ENCODE measurements around the gene ABCF2.

The ABCF2 gene

DNA sequence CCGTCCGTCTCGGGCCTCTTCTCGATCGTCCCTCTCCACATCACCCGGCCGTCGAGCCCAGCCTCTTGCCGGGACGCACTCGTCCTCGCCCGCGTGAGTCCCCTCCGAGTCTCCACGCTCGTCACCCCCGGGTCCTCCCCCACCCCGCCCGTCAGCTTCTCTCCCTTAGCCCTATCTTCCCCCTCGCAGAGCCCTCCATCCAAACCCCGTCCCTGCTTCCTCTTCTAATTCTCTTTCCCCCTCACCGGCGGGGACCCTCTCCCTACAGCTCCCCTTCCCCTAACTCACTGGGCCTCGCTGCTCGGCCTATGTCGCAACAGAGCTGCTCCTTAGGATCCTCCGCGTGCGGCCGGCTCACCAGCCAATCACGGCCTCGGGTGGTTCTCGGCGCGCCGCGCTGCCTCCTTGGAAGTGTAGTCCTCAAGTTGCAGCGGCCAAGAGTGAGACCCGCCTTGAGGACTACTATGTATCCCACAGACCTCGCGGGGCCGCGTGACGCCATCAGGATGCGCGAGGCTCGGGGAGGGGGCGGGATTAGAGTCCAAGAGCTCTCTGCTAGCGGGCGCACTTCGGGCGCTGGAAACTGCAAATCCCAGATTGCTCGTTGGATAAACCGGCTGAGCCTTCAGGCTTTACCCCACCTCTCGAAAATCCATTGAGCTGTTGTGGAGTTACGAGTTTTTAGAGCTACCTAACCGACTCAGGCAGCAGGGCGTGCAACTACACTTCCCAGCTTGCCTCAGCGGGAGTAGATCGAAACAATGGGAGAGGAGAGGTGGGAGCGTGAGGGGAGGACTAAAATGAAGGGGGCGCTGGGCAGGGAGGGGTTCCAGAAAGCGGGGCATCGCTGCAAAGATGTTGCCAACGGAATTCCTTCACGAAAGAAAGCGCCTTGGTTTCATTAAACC is at the start of gene ABCF2:
Gene ABCF2, minus strand, starts transcription at position 331 of the 908 bp plus-strand sequence. CDS start 747 bp downstream, outside the sequence.
- peak; percentile 95 for DNase-seq (ENCODE audit: low read depth, low spot score)

DNA sequence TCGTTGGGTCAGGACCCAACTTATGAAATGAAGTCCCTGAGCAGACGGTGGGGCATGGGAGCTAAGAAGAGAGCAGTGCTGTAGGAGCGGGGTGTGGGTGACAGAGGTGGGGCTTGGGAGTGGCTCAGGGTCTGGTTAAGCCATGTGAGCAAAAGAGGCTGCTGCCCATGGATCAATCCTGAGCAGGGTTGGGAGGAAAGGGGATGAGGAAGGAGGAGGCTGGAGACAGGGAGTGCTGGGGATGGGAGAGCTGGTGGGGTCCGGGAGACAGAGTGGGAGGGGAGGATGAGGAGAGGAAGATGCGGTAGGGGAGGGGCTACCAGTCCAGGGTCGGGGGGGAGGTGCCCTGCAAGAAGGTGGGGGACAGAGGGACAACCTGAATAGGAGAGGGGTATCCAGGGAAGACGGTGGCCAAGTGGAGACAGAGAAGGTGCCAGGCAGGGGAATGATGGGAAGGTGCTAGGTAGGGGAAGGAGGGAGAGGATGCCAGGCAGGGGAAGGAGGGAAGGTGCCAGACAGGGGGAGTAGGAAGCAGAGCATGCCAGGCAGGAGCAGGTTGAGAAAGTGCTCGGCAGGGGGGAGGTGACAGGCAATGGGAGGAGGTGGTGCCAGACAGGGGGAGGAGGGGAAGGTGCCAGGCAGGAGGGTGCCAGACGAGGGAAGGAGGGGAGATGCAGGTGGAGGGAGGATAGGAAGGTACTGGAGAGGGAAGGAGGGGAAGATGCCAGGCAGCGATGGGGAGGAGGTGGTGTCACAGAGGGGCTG is 49.0 kb upstream of the ABCF2 start:
- no peak for DNase-seq (ENCODE audit: low read depth, low spot score)

DNA sequence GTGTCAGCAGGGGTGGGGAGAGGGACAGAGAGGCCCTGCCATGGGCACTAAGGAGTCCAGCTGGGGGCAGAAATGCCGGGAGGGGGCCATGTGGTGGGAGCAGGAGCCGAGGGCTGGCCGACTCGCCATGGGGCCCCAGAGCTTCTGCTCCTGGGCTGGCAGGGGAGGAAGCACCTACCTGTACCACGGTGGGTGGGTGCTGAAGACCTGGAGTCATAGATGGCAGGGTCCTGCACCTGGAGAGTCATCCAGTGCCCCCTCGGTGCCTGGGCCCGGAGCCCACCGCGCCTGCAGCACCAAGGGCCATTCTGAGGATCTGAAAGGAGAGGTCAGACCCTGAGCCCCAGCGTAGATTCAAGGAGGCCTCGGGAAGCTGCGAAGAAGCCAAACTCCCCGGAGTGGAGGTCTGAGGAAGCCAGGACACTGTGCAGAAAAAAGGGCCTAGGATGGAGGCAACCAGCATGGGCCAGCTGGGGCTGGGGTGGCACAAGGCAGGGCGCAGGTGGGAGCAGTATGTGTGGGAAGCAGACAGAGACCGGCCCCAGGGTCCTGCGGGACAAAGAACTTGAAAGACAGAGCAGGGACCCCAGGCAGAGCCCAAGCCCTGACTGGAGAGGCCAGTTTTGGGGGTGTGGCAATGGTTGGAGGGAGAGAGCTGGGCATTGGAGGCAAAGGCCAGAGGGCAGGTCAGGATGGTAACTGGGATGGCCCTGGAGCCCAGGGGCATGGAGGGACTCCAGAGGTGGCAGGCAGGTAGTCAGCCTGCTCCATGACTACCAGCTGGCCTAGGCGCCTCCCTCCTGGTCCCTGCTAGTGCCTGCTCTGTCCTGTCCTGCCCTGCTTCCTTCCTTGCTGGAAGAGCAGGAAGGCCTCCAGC is 48.2 kb upstream of the ABCF2 start:
- DNase-seq (ENCODE audit: low read depth, low spot score): no peak

DNA sequence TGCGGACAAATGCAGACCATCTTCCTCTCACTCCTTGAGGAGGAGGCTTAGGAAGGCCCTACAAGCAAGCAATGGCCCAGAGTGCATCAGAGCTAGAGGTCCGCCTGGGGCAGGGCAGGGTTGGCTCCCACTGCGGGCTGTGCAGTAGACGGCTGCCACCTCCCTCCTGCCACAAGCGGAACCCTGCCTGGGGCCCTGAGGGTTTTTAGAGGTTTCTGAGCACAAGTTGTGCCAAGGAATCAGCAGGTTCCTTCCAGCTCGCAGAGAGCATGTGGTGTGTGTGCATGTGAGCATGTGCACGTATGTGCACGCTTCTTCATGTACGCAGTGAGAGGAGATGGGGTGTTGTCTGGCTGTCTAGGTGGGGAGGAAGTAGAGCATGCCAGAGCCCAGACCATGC is 47.4 kb upstream of the ABCF2 start:
- no peak for DNase-seq (ENCODE audit: low read depth, low spot score)

DNA sequence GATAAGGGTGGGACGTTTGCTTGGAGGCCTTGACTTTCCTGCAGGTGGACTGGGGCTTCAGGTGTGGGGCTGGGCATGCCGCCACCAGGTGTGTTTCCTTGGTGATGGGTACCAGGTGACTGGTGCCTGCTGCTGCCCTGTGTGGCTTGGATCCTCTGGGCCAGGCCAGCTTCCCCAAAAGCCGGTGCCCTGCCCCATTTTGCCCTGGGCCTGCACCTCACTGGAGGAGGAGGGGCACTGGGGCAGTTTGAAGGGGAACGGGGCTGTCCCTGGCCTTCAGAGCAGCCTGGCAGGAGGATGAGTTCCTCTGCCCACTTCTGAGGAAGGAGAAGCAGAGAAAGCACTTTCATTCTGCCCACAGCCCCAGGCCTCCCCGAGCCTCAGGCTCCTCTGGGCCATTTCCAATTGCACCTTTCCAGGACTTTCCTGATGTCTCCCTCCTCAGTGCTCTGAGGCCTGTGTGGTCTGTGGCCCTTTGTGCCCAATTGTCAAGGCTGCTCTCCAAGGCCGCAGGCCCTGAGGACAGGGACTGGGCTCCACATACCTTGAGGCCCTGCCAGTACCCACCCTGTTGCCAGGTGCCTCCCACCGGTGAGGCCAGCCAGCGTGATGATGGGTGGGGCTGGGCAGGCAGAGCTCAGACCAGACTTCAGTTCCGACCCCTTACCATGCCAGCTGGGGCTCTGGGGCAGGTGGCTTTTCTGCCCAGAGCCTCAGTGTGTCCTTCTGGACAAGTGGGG is 46.8 kb upstream of the ABCF2 start:
- DNase-seq (ENCODE audit: low read depth, low spot score): no peak

DNA sequence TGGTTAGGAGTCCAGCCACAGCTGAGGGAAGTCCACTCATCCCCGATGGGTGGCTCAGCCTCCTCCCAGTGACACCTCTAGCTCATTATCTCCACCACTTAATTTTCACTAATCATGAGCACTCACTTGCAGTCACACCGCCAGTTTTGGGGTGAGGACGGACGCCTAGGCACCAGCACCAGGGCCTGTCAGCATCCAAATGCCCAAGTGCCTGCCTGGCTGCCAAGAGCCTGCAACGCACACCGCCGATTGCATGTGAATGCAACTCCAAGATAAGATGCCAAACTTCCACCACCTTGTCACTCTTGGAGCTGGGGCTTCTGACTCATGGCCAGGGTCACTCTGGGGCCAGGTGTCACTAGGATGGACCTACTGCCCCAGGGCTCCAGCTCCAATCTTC is 45.9 kb upstream of the ABCF2 start:
- no peak for DNase-seq (ENCODE audit: low read depth, low spot score)

DNA sequence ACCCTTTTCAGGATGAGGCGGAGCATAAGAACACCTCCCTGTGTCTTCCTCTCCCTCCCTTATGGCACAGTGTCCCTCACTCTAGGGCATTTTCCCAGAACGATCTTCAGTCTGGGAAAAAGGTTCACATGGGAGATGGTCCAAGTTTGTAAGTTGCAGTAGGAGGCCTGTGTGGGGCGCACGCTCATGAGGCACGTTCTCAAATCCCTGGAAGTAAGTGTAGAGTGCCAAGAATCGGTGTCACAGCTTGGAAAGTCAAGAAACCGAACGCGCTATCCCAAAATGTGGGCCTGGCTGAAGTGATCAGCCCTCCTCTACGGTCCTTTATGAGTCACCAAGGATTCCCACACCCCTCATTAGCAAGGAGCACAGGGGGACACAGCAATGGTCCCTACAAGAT is 45.4 kb upstream of the ABCF2 start:
- DNase-seq (ENCODE audit: low read depth, low spot score): no peak

DNA sequence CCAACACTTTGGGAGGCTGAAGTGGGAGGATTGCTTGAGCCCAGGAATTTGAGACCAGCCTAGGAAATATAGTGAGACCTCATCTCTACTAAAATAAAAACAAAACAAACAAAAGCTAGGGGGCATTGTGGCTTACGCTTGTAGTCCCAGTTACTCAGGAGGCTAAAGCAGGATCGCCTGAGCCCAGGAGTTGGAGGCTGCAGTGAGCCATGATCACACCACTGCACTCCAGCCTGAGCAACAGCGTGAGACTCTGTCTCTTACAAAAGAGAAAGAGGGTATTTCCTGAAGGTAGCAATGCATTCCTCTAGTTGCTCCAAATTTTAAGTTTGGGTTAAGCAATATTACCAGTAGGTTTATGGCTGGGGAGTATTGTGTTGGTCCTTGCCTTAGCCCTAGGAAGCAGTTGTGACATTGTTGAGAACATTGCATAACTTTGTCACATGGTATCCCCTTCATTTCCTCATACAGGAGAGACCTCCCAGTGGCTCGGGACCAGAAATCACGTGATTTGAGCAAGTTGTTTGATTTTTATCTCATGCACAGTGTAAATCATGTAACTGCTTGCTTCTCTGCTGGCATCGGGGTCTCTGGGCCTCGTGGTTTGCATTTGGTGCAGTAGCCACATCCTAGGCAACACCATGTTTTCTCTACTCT is 44.8 kb upstream of the ABCF2 start:
- no peak for DNase-seq (ENCODE audit: low read depth, low spot score)

DNA sequence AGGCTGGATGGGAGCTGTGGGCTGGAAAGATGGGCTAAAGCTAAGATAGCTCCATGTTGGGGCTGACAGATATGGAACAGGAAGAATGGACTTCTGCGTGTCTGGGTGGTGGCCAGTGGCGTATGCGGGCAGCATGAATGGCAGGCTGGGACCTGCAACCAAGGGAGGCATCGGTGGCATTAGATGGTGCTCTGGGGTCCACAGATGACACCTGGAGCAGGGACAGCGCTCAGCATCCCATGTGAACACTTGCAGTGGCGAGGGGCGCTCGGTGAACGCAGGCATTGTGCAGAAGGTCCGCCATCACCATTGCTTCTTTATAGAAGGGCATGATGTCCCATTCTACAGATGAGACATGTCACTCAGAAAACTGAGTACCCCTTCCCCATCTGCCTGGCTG is 42.5 kb upstream of the ABCF2 start:
- no peak for DNase-seq (ENCODE audit: low read depth, low spot score)

DNA sequence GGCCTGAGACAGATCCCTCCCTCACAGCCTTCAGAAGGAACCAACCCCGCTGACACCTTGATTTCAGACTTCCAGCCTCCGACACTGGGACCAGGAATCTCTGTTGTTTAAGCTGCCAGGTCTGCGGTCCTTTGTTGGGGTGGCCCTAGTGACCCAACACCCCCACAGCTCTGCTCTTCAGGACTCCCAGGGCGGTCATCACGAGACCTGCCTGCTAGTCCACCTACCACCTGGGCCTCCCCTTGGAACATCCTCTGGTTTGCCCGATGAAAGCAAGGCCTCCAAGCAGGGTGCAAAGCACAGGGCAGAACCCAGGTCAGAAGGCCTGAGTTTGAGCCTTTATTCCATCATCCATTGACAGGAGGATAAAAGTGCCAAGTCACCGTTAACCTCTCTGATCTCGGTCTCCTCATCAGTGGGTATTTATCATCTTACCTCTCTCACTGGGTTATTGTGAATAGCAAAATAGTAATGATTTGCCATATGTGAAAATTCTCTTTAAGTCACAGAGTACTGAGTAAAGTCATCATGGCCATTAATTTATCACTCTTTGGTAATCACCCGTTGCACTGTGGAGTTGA is 38.4 kb upstream of the ABCF2 start:
- DNase-seq (ENCODE audit: low read depth, low spot score): no peak

DNA sequence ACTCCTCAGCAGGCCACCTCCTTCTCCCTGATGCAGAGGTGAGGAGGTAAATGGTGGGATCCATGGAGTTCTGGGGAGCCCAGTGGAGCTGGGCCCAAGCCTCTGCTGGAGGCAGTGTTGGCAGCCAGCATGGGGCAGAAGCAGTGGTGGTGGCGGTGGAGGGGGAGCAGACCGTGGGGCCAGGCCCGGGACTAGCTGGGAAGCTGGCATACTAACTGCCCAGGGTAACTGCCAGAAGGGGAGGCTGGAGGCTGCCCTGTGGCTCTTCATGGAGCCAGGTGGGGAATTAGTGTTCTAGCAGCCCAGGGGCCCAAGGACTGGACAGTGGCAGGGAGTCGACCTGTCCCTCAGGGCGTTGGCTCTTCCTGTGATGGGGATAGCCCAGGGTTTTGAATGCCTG is 37.6 kb upstream of the ABCF2 start:
- DNase-seq (ENCODE audit: low read depth, low spot score): no peak

DNA sequence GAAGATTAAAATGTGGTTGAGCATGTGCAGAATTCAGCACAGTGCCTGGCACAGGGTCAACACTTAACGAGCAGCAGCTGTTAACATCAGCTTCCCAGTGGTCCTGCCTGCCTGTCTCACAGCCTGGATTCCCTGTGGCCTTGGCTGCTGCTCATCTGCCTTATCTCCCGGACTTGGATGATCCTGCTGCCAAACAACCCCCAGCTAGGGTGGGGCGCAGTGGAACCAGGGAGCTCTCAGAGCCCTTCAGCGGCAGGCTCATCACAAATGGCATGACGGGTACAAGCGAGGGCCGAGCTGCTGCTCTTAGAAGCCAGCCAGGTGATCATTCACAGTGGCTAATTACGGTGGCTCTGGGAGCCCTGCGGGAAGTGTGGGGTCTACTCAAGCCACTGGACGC is 34.5 kb upstream of the ABCF2 start:
- DNase-seq (ENCODE audit: low read depth, low spot score): no peak

DNA sequence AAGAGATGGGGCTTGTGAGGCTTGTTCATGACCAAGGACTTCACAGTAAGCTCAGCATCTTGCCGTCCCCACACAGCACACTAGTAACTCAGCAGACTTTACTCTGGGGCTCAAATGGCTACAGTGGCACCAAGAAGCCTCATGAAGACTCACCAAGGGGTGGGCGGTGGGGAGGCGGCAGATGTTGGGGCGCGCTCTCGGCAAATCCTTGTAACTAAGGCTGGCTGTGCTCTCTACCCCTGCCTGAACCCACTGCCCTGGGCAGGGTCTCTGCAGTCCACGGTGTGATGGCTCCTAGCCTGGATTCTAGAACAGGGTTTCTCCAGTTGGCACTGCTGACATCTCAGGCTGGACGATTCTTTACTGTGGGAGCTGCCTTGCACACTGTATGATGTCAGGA is 33.9 kb upstream of the ABCF2 start:
- no peak for DNase-seq (ENCODE audit: low read depth, low spot score)

DNA sequence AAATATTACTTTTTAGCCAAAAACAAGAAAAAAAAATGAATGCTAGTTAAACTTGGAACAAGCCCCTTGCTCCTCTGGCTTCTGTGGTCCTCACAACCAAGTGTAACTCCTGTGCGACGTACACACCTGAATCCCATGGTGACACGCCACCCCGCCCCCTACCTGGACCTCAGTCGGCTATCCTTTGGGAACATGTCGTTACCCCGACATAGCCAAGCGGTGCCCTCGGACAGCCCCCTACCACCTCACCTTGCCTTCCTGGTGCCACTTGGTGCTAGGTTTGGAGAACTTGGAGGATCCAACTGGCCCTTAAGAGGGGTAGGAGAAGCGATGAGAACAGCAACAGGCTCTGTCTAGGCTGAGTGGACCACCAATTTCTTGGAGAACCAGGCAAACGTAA is 33.5 kb upstream of the ABCF2 start:
- no peak for DNase-seq (ENCODE audit: low read depth, low spot score)

DNA sequence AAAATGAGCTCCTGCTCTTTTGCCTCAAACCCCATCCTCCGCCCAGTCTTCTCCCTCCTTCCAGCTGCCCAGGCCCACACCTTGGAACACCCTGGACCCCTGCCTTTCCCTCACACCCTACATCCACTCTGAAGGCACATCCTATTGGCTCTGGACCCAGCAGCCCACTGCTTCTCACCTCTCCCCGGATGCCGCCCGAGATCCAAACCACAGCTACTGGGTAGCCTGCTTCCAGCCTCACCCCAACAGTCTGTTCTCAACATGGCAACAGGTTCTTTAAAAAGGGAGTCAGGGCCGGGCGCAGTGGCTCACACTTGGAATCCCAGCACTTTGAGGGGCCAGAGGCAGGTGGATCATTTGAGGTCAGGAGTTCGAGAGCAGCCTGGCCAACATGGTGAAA is 31.0 kb upstream of the ABCF2 start:
- no peak for DNase-seq (ENCODE audit: low read depth, low spot score)

DNA sequence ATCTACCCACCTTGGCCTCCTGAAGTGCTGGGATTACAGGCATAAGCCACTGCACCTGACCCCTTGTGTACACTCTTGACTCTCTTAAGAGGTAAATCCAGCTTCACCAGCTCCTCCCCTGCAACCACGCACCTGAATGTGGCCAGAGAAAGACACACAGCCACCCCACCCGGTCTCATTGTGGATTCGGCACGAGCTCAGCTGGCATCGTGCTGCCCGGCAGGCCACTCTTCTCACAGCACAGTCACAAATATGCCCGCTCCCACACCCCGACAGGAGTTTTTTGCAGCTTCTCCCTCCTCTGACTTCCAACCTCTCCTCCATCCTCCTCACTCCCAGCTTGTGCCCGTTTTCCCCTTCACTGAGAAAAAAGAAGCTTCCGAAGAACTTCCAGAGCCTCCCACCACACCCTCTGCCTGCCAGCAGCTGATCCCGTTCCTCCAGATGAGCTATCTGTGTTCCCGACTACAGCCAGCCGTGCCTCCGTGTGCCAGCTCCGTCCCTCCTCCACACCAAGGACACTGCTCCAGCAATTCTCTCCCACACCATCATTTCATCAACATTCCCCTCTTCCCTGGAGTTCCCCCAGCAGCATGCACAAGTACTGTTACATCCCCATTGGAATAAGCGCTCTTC is 29.5 kb upstream of the ABCF2 start:
- DNase-seq (ENCODE audit: low read depth, low spot score): no peak

DNA sequence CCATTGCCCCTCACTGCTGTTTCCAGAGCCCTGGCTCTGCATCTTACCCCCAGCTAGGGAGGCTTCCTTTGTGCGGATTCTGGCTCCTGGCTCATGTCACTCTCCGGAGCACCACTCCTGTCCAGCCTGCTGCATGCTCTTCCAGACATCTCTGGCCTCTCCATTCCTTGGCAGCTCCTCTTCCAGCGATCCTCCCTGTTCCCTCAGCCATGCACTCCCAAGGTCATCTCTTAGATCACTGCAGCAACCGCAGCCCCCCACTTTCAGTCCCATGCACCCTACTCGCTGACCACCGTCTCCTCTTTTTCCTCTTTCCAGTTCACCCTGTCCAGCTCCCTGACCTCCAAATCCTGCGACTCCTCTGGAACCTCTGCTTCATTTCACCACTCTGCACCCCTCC is 28.4 kb upstream of the ABCF2 start:
- no peak for DNase-seq (ENCODE audit: low read depth, low spot score)

DNA sequence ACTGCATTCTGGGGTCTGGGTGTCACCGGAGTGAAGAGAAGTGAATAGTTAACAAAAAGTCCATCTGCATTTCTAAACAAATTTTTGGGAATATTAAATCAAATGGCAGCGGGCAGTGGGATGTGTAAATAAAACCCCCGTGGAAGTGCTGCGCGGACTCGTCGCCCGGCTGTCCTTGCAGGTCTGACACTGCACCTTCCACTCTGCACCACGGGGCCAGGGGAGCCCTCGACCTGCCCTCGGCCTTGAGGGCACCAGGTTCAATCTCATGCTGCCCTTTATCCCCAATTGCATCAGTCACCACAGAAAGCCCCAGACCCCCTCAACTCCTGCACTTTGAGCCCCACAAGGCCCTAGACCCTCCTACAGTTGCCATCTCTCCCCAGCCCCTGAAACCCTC is 27.8 kb upstream of the ABCF2 start:
- no peak for DNase-seq (ENCODE audit: low read depth, low spot score)

DNA sequence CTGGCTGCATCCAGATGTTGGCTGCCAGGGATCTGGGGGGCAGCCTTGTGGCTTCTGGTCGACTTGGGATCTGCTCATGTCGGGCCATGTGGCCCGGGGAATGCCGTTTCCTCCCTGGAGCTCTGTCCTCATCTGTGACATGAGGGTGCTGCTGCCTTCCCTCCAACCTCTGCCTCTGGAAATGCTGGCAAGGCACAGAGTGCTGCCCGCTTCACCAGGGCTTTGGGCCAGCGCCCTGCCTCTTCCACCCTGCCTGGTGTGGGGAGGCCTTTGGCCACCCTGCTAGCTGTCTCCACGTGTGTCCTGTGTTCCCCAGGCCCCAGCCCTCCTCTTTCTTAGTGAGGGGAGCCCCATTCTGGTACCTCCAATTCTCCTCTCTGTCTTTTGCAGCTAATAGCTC is 27.3 kb upstream of the ABCF2 start:
- no peak for DNase-seq (ENCODE audit: low read depth, low spot score)

Measured in iPS DF 19.7 (cell line).